OCI-LY3 (cell line): ENCODE results near the gene STIMATE.

Experiments used
- H2AFZ ChIP-seq: fragments of 200-600, 300-600 bp; shearing (Covaris generic); 2 replicates; pipeline ENCODE4 v1.6.0; 2014; ENCODE audit warnings: antibody characterized with exemption, low read depth, low read length
- H3K27ac ChIP-seq: fragments of 200-600, 300-600 bp; sonication (generic); 2 replicates; pipeline ENCODE4 v1.5.1; 2014; ENCODE audit warnings: mild to moderate bottlenecking, low read length, moderate library complexity, mixed read lengths
- H3K27me3 ChIP-seq: fragments of 200-600, 300-600 bp; sonication (generic); 2 replicates; pipeline ENCODE4 v1.6.1; 2014; ENCODE audit warnings: low read depth, low read length, mixed read lengths
- H3K36me3 ChIP-seq: fragments of 200-600, 300-600 bp; sonication (generic); replicated peaks from 2 replicates; pipeline ENCODE3; 2014; ENCODE audit warnings: low read depth, low read length, mixed read lengths
- H3K4me1 ChIP-seq: fragments of 300-600, 200-600 bp; sonication (generic); 2 replicates; pipeline ENCODE4 v1.6.1; 2014; ENCODE audit warnings: low read length, mixed read lengths
- H3K4me2 ChIP-seq: fragments of 200-600, 300-600 bp; sonication (generic); 2 replicates; pipeline ENCODE4 v1.6.1; 2014; ENCODE audit warnings: low read length, mixed read lengths
- H3K4me3 ChIP-seq: fragments of 300-600, 200-600 bp; sonication (generic); 2 replicates; pipeline ENCODE4 v1.5.1; 2014; ENCODE audit warnings: antibody characterized with exemption, mild to moderate bottlenecking, low read length, moderate library complexity
- H3K79me2 ChIP-seq: fragments of 300-600, 200-600 bp; shearing (Covaris generic); 2 replicates; pipeline ENCODE4 v1.6.1; 2014; ENCODE audit warnings: mild to moderate bottlenecking, low read length, mixed read lengths
- H3K9ac ChIP-seq: fragments of 300-600, 200-600 bp; shearing (Covaris generic); 2 replicates; pipeline ENCODE4 v1.6.0; 2014; ENCODE audit warnings: mild to moderate bottlenecking, low read length, moderate library complexity
- H3K9me3 ChIP-seq: fragments of 200-600, 300-600 bp; shearing (Covaris generic); 2 replicates; pipeline ENCODE4 v1.6.1; 2014; ENCODE audit warnings: low read length, mixed read lengths; ENCODE audit not compliant: insufficient read depth
- H4K20me1 ChIP-seq: fragments of 200-600, 300-600 bp; sonication (generic); 2 replicates; pipeline ENCODE4 v1.6.1; 2016; ENCODE audit warnings: low read length, mixed read lengths; ENCODE audit not compliant: insufficient read depth
- CTCF ChIP-seq: fragments of 200-600, 300-600 bp; sonication (generic); IDR thresholded peaks from 2 replicates; pipeline ENCODE4 v1.5.1; 2014; ENCODE audit warnings: antibody characterized with exemption, low read length, low read depth
- EZH2phosphoT487 ChIP-seq: fragments of 200-600 bp; shearing (Covaris generic); IDR thresholded peaks from 2 replicates; pipeline ENCODE4 v1.6.1; 2018; ENCODE audit warnings: antibody characterized with exemption, mixed run types, low read depth

Gene STIMATE

GRCh38 chr3:52889901-52890300 lies 7.4 kb downstream of the STIMATE start:
- Histone ChIP-seq H3K27me3 (no peaks in the 10 kb centered on the region), H4K20me1 (no peaks in the 10 kb centered on the region), H3K9me3 (no peaks in the 10 kb centered on the region), H3K79me2 (no peaks in the 10 kb centered on the region), H3K27ac (no peak overlapping the region), H3K9ac (no peak overlapping the region), H3K4me3 (no peak overlapping the region), H3K4me2 (no peak overlapping the region), H3K4me1 (peaks cover 18% of the 10 kb centered on the region), H3K36me3 (peaks cover 7% of the 10 kb centered on the region), H2AFZ (no peak overlapping the region)
- TF ChIP-seq EZH2phosphoT487, result no peak

GRCh38 chr3:52887166-52887565 lies 10.2 kb downstream of the STIMATE start:
- Histone ChIP-seq H2AFZ (no peak overlapping the region), H3K9ac (no peak overlapping the region), H3K4me1 (peaks cover 5% of the 10 kb centered on the region; the same call in 1 of the 2 replicates), H3K27ac (no peak overlapping the region), H3K36me3 (peaks cover 10% of the 10 kb centered on the region), H4K20me1 (no peaks in the 10 kb centered on the region), H3K4me2 (no peak overlapping the region), H3K27me3 (no peaks in the 10 kb centered on the region), H3K9me3 (no peaks in the 10 kb centered on the region), H3K79me2 (no peaks in the 10 kb centered on the region), H3K4me3 (no peak overlapping the region)
- TF ChIP-seq EZH2phosphoT487, result no peak
- TF ChIP-seq CTCF, result no peak

DNA sequence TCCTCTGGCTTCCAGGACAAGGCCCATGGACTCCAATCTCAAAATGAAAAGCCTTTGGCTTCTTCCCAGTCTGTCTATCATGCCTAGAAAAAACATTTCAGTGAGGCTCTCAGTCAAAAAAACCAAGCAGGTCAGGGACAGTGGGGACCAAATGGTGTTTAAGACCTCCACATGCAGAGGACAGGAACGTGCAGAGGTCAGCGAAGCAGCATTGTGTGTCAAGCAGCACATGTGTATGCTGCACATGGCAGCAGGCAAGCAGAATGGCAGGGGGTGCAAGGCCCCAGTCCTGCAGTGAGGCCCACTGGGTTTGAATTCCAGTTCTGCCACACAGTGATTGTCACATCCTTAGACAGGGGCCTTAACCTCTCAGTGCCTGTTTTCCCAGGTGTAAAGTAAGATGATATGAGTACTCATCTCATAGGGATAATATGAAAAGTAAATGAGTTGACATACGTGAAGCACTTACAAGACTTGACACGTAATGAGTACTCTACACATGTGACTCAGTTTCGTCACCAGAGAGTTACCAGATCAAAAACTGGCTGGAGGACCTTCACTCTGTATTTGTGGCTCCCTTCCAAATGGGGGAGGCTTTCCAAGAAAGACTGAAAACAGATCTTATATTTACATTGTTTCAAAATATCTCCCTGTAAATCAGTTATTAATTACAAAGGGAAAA lies 11.2 kb downstream of the STIMATE start:
- TF ChIP-seq CTCF (no peak), EZH2phosphoT487 (no peak)
- no peaks in the 10 kb centered on the region for H4K20me1 ChIP-seq
- H3K4me1 ChIP-seq, result no peaks in the 10 kb centered on the region
- H3K4me2 ChIP-seq, result no peak overlapping the region
- H3K9me3 ChIP-seq, result no peaks in the 10 kb centered on the region
- no peak overlapping the region for H3K9ac ChIP-seq
- H3K27ac ChIP-seq, result no peak overlapping the region
- H3K27me3 ChIP-seq, result no peaks in the 10 kb centered on the region
- peaks cover 10% of the 10 kb centered on the region for H3K36me3 ChIP-seq
- H3K4me3 ChIP-seq, result no peak overlapping the region
- no peak overlapping the region for H2AFZ ChIP-seq
- H3K79me2 ChIP-seq, result no peaks in the 10 kb centered on the region

DNA sequence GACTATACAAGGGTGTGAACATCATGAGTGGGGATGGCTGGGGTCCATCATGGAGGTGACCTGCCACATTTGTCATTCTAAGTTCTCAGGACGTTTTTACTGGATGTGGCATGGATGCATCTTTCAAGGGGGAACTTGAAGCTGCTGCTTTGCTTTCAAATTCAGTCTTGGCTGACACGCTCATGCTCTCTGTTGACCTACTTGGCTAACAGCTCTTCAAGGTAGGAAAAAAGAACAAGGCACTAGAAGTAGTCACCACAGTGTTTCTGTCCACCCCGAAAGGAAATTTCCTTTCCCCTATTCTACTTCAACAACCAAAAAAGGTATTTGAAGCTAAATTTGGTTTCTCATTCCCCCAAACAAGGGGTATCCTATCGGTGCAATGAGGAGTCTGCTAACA lies 15.0 kb downstream of the STIMATE start:
- peaks cover 6% of the 10 kb centered on the region; the same call in 1 of the 2 replicates for H4K20me1 ChIP-seq
- H3K27me3 ChIP-seq, result no peaks in the 10 kb centered on the region
- H3K27ac ChIP-seq, result no peak overlapping the region
- no peak overlapping the region for H3K4me3 ChIP-seq
- no peaks in the 10 kb centered on the region for H3K79me2 ChIP-seq
- H3K4me2 ChIP-seq, result no peak overlapping the region
- peaks cover 10% of the 10 kb centered on the region for H3K4me1 ChIP-seq
- H2AFZ ChIP-seq, result no peak overlapping the region
- H3K9me3 ChIP-seq, result no peaks in the 10 kb centered on the region
- H3K9ac ChIP-seq, result no peak overlapping the region
- H3K36me3 ChIP-seq, result peaks cover 10% of the 10 kb centered on the region
- TF ChIP-seq EZH2phosphoT487 (no peak), CTCF (no peak)
